Skeletal muscle cell (primary cell): ENCODE data around the gene OR7A10.

Experiments
- DNase-seq: peaks from one replicate; pipeline ENCODE4 v3.0.0-alpha.2; 2010; ENCODE audit warnings: low read depth
- H3K4me3 ChIP-seq: 2 replicates; pipeline ENCODE4 v1.5.1; 2011; ENCODE audit warnings: low read depth, mild to moderate bottlenecking, control low read depth, low read length, moderate library complexity

OR7A10 gene

DNA sequence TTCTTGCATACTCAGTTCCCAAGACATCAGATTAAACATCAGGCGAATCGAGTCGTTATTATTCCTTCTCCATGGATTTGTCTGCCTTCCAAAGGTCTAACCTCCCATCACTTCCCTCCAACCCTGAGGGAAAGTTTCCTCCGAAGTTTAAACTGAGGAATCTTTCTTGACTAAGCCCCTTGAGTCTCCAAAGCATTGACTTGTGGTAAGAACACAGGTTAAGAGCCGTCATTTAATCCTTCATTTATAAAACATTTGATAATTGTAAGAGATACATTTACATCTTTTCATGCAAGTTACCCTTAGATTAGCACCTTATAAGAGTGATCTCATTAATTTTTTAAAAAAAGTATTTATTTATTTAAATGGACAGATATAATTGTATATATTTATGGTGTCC lies at the start of gene OR7A10:
Gene OR7A10 (minus strand): TSS at position 101 of the 400 bp plus-strand sequence. CDS start 7,045 bp downstream, outside the sequence.
- DNase-seq, result no peak
- no peak within 1 kb of the TSS for H3K4me3 ChIP-seq

DNA sequence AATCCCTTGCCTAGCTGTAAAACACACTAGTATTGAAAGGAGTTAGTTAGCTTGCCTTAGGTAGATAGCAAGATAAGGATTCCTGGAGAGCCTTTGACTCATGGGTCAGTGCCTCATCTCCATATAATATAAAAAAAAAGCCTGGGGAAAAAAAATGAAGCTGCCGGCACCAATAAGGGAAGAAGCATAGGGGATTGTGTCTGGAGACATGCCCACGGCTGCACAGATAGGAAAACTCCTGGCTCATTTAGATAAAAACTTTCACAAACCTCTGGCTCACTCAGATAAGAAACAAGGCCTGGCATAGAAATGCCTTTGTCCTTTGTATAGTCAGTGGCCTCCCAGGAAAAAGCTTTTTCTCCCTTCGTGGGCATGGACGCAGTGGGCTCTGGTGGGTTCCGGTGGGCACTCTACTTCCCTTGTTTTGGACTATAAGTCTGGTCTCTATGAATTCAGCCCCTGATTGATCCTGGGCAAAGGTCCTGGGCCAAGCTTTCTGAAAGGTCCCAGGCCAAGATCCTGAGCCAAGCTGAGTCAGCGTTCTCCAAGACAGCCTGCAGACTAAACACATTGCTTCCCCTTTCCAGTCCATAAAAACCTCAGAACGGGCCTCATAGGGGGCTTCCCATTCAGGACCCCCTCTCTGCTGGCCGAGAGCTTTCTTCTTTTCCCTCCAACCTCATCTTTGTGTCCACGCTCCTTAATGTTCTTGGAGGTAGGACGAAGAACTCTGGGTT lies 42.1 kb upstream of the OR7A10 start:
- DNase-seq, result no peak
- no peak overlapping the region for H3K4me3 ChIP-seq

DNA sequence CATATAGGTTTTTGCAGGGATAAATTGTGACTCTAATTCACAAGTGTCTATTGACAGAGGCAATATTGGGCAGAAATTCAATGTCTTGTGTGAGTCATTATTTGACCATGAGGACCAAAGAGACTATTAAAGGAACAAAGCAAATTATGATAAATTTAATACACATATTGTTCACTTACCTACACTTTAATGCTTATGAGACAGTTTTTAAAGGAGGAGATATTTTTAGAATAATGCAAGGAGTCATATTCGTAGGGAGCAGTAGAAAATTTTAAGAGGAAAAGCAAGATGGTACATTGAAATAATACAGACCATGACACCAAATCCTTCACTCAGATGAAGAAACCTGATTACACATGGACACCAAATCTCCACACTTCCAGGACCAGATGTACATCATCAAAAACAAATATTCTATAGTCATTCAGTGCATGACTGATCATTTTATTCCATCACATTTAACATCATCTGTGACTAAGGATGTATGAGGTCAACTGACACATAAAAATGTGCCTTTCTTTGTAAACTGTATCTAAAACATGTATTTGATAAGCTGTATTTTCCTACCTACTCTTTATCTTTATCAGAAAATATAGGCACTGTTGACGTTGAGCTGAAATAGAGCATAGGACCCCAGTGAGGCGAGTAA lies 41.4 kb upstream of the OR7A10 start:
- H3K4me3 ChIP-seq, result no peak overlapping the region
- no peak for DNase-seq

DNA sequence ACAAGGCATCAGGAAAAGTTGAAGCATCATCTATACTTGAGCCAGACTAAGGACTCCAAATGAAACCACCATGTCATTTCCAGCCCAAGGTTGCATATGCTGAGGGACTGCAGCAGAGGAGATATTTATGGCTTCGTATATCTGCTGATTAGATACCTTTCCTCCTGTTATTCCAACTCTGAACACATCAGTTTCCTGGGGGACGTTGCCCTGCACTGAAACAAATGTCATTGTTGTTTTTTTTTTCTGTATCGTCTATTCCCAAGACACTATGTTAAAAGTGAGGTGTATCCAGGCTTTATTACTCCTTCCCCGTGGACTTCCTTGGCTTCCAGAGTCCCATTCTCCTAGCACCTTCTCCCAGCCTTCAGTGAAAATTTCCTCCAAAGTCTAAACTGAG lies 37.3 kb upstream of the OR7A10 start, which contains the start of gene OR7A17:
Gene OR7A17 (minus strand): TSS at position 101 of the 400 bp plus-strand sequence. CDS start 4,777 bp downstream, outside the sequence.
- no peak within 1 kb of the TSS for H3K4me3 ChIP-seq
- DNase-seq, result no peak

DNA sequence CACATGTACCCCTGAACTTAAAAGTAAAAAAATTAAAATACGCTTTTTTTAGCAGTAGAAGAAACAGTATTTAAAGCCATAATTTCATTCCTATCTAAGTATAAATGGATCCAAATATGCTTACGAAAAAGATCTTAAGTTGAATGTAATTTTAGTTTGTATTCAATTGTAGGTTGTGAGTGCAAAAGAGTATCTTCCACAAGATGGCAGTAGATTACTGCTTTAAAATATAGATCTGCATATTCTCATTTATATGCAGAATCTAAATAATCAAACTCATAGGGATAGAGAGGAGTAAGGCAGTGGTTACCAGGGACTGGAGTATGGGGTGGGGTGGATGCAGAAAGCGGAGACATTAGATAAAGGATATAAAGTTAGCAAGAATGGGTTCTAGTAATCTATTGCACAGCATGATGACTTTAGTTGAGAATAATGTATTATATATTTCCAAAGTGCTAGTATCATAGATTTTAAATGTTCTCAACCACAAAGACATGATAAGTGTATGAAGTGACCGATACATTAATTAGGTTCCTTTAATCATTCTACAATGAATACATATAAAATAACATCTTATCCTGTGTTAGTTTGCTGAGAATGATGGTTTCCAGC lies 23.0 kb upstream of the OR7A10 start:
- H3K4me3 ChIP-seq, result no peak overlapping the region
- no peak for DNase-seq

DNA sequence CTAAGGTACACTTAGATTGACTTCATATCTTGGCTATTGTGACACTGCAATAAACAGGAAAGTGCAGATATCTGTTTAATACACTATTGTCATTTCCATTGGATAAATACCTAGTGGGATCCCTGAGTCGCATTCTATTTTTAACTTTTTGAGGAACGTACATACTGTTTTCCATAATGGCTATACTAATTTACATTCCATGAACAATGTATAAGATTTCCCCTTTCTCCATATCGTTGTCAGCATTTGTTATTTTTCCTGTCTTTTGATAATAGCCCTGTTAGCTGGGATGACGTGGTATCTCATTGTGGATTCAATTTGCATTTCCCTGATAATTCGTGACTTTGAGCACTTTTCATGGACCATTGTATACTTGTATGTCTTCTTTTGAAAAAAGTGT lies 19.8 kb upstream of the OR7A10 start:
- no peak overlapping the region for H3K4me3 ChIP-seq
- DNase-seq, result no peak

DNA sequence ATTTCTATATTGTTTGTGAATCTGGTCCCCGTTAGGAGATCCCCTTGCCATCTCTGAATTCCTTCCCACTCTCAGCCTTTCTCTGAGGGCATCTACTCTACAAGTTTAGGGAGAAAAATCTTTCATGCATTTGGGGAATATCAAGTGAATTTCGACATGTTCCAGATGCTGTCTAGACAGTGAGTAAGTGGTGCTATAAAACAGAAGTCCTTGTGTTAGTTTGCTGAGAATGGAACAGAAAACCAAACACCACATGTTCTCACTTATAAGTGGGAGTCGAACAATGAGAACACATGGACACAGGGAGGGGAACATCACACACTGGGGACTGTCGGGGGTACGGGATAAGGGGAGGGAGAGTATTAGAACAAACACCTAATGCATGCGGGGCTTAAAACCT lies 5.1 kb downstream of the OR7A10 start:
- no peak overlapping the region for H3K4me3 ChIP-seq
- no peak for DNase-seq

DNA sequence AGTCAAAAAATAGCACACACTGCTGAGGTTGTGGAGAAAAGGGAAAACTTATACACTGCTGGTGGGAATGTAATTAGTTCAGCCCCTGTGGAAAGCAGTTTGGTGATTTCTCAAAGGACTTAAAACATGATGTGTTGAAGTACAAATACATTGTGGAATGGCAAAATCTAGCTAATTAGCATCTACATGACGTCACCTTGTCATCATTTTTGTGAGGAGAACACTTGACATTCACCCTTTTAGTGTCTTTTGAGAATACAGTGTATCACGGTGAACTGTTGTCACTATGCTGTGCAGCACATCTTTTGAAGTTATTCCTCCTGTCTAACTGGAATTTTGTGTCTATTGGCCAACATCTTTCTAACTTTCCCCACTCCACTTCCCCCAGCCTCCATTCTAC lies 5.6 kb downstream of the OR7A10 start:
- no peak for DNase-seq
- H3K4me3 ChIP-seq, result no peak overlapping the region

DNA sequence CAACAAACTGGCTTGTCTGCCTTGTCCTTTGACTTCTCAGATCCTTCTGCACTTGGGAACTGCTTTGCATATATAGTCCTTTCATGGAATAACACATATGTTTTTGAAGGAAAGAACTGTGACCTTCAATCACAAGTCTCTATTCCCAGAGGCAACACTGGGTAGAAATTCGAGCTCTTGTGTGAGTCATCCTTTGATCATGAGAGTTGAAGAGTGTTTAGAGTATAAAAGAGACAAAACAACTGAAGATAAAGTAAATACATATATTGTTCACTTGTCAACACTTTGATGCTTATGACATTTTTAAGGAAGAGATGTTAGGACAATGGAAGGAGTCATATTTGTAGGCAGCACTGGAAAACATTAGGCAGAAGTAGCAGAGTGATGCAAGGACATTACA lies 8.5 kb downstream of the OR7A10 start:
- no peak overlapping the region for H3K4me3 ChIP-seq
- DNase-seq, result no peak

DNA sequence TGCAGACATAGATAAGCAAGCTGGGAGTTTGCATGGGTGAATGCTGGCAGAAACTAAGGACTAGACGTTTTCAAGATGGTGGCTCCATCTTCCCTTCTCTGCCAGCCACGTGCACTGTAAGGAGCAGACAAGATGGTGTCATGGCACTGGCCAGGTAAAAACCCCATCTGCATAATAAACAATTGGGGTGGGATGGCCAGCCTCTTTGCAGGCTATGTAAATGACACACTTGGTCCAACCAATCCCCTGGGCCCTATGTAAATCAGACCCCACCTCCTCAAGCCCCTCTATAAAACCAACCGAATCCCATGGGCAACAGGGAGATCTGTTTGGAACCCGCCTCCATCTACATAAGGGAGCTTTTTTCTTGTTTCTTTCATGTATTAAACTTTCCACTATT lies 11.3 kb downstream of the OR7A10 start:
- no peak overlapping the region for H3K4me3 ChIP-seq
- DNase-seq, result no peak

DNA sequence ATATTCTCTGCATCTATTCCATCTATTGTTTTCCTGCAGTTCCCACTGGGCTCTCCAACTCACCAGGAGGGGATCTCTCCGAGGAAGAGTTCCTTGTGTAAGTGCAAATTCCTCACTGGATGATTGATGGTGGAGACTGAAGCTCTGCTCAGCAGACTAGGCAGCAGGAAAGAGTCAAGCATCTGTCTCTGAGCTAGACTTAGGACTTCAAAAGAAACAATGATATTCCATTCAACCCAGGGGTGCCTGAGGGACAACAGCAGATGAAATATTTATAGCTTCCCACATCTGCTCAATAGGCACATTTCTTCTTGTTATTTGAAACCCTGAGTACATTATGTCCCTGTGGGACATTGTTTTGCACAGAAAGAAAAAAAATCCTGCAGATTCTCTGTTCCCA lies 13.7 kb downstream of the OR7A10 start, which contains the start of the genes OR7A5 and OR7C1:
Gene OR7A5 (minus strand): TSS at position 175 of the 400 bp plus-strand sequence. CDS start 6,944 bp downstream, outside the sequence.
Gene OR7C1 (minus strand): TSS at position 175 of the 400 bp plus-strand sequence. CDS start 35,049 bp downstream, outside the sequence.
- no peak within 1 kb of the TSS for H3K4me3 ChIP-seq
- peak; percentile 17 for DNase-seq

DNA sequence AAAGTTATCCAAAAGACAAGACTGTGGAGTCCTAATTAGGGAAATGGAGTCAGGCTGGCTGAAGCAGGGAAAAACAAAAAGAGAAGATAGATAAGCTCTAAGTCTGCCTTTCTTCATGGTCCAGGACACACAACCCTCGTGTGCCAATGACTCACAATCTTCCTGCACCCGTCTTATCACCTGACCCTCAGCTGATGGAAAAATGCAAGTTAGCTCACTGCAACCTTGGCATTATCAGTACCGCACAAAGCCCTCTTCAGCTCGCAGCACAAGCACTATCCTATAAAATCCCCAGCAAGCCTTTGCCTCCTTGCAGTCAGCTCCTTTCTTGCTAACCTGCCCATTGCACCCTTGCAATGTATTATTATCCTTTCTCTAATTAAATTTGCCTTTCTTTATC lies 18.0 kb downstream of the OR7A10 start:
- H3K4me3 ChIP-seq, result no peak overlapping the region
- DNase-seq, result no peak

DNA sequence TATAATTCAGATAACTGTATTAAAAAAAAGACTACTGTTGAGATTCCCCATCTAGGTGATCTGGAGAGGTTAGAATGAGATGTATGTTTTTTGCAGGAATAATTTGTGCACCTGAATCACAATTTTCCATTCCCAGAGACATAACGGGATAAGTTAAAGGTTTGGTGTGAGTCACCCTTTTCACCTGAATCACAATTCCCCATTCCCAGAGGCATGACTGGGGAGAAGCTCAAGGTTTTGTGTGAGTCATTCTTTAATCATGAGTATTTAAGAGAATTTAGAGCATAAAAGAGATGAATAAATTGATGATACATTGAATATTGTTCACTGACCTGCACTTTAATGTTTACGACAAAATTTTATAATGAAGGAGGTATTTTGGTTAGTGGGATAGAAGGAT lies 22.7 kb downstream of the OR7A10 start:
- H3K4me3 ChIP-seq, result no peak overlapping the region
- no peak for DNase-seq

DNA sequence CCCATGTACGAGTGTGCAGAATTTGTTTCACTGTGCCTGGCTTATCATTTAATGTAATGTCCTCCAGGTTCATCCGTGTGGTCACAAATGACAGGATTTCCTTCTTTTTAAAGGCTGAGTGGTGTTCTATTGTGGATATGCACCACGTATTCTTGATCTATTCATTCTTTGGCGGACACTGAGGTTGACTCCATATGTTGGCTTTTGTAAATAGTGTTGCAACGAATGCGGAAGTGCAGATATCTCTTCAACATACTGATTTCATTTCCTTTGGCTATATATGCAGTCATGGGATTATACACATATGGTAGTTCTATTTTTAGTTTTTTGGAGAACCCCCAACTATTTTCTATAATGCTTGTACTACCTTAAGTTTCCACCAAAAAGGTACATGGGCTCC lies 26.8 kb downstream of the OR7A10 start:
- DNase-seq, result no peak
- no peak overlapping the region for H3K4me3 ChIP-seq

DNA sequence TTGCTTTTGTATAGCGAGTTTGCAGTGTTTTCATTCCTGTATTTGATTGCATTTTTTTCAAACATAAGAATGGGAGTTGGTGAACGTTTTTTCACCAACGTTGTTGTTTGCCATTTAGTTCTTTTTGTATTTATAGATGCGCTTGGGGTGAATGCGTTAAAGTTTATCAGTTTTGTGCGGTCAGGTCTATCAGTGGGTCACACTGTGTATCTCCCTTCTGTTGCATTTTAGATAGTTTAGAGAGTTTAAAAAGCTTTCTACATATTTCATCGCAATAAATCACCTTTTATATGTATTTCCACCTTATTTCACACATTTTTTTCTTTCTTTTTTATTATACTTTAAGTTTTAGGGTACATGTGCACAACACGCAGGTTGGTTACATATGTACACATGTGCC lies 30.1 kb downstream of the OR7A10 start:
- no peak overlapping the region for H3K4me3 ChIP-seq
- DNase-seq, result no peak

DNA sequence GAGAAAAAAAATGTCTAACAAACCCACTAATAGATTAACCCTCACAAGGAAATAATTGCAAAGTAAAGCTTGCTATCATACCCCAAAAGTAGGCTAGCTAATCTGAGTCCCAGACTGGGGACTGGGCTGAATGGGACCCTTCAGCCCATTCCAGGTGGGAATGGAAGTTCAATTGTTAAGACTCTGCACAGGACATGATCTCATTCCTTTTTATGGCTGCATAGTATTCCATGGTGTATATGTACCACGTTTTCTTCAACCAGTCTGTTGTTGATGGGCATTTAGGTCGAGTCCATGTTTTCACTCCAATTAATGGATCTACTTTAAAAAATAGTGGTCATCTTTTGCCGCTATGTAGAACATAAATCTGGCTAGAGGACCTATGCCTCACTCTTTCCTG lies 31.7 kb downstream of the OR7A10 start:
- no peak for DNase-seq
- H3K4me3 ChIP-seq, result no peak overlapping the region

DNA sequence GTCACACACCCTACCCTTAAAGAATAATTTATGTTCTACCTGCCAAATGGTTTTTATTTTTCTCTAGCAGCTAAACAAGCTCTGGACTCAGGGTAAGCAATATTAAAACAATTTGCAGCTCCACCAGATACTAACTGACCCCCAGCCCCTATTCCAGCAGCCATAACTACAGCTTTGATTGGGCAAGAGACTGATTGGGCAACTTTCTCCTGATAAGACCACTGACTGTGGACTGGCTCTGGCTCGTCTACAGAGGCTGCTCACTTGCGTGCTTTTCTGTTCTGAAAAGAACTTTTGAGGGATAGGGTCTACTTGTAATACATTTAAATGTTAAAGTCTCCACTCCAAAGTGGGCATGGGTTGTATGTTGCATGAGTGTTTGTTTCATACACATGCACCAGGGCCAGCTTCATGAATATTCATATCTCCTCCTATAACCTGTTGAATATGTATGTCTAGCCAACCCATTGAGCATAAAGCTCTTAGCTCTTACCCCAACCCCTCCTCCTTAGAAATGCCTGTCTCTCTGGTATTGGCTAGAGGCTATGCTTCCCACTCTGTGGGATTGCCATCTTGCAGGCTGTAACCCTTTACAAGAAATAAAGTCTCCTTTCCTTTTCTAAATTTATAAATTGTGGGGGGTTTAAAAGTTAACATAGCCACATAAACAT lies 33.6 kb downstream of the OR7A10 start:
- DNase-seq, result no peak
- no peak overlapping the region for H3K4me3 ChIP-seq

DNA sequence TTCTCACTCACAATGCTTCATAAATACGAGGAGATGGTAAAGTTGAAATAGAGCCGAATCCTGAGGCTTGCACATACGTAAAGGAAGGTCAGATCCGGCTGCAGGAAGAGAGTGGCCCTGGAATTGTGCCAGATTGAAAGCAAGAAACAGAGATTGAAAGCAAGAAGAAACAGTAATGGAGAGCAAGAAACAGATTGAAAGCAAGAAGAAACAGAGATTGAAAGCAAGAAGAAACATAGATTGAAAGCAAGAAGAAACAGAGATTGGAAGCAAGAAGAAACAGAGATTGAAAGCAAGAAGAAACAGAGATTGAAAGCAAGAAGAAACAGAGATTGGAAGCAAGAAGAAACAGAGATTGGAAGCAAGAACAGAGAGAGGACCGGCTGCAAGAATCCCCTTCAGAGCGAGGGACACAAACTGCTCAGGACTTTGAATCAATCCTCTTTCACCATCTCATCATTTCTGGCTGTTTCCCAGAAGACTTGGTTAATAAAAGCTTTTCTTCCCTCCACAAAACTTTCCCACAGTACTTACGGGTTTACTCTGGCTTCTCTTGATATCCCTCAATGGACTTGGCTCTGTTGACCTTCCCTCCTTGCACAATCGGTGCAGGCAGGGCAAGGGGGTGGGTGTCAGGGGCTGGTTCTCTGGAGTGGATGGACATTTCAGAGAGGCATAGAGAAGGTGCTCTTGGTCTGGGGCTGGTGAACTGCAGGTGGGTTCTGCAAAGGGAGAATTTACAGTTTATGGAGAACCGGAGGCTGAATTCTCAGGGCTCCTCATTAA lies 39.3 kb downstream of the OR7A10 start:
- no peak overlapping the region for H3K4me3 ChIP-seq
- no peak for DNase-seq

DNA sequence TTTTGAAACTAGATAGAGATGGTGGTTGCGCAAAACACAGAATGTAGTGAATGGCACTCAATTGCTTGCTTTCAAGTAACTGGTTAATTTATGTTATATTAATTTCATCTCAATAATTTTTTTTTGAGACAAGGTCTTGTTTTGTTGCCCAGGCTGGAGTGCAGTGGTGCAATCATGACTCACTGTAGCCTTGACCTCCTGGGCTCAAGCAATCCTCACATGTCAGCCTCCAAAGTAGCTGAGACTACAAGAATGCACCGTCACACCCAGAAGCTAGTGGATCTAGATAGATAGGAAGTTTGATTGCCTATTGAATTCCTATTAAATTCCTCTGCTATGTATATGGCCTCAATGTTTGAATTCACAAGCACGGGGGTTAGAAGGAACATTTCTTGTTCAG lies 44.0 kb downstream of the OR7A10 start:
- no peak for DNase-seq
- no peak overlapping the region for H3K4me3 ChIP-seq
